Measurements from ENCODE around the gene KREMEN2.

DNA sequence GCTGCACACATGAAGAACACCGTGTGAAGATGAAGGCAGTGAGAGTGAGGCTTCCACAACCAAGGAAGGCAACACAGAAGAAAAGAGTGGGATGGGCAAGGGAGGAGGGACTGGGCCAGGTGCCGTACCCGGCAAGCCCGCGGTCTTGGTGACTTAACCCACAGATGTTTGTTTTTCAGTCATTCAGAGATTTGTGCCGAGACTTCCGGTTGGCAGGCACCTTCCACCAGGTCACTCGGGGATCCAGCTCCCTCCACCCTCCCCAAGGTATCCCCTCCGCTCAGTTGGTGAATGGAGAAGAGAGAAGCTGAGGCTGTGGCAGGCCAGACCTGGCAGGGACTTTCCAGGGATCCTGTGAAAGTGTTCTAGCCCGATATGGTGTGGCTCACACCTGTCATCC is 4.9 kb upstream of the KREMEN2 start:
- TF ChIP-seq, protein P1, sequence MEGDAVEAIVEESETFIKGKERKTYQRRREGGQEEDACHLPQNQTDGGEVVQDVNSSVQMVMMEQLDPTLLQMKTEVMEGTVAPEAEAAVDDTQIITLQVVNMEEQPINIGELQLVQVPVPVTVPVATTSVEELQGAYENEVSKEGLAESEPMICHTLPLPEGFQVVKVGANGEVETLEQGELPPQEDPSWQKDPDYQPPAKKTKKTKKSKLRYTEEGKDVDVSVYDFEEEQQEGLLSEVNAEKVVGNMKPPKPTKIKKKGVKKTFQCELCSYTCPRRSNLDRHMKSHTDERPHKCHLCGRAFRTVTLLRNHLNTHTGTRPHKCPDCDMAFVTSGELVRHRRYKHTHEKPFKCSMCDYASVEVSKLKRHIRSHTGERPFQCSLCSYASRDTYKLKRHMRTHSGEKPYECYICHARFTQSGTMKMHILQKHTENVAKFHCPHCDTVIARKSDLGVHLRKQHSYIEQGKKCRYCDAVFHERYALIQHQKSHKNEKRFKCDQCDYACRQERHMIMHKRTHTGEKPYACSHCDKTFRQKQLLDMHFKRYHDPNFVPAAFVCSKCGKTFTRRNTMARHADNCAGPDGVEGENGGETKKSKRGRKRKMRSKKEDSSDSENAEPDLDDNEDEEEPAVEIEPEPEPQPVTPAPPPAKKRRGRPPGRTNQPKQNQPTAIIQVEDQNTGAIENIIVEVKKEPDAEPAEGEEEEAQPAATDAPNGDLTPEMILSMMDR (IDR thresholded peaks at IDR 0.05), result no peak
- TF ChIP-seq TP53 (CRISPR knock-in tag; IDR thresholded peaks at IDR 0.05) (no peak), MAZ (IDR thresholded peaks at IDR 0.05; ENCODE audit: borderline replicate concordance, low read depth, low read length) (no peak)
